Measurements from ENCODE around the gene PEX10. TPM values are rescaled to one million over a fixed set of nuclear protein-coding genes. Genes with fewer than 3 reads are reported as not detected.

Gene PEX10
- total RNA-seq, 2 donors from 2014 or later, result 35.6 TPM

DNA sequence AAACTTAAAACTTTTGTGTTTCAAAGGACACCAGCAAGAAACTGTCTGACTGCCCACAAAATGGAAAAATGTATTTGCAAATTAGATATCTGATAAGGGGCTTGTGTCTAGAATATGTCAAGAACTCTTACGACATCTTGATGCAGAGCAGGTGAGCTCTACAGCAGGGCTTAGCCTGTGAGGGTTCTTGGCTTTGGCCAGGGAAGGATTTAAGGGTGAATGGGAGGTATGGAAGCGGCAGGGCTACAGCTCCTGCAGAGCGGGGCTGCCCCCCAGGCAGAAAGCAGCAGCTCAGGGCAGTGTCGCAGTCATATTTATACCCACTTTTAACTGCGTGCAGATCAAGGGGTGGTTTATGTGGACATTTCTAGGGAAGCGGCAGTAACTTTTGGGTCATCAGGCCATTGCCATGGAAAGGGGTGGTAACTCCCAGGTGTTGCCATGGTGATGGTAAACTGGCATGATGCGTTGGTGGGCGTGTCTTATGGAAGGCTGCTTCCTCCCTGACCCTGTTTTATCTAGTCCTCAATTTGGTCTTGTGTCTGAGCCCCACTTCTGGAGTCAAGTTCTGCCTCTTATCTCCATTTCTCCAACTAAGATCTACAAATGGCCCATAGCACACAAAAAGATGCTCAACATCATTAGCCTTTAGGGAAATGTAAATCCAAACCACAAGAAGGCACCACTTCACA lies 44.2 kb downstream of the PEX10 start:
- TF ChIP-seq, protein P1, sequence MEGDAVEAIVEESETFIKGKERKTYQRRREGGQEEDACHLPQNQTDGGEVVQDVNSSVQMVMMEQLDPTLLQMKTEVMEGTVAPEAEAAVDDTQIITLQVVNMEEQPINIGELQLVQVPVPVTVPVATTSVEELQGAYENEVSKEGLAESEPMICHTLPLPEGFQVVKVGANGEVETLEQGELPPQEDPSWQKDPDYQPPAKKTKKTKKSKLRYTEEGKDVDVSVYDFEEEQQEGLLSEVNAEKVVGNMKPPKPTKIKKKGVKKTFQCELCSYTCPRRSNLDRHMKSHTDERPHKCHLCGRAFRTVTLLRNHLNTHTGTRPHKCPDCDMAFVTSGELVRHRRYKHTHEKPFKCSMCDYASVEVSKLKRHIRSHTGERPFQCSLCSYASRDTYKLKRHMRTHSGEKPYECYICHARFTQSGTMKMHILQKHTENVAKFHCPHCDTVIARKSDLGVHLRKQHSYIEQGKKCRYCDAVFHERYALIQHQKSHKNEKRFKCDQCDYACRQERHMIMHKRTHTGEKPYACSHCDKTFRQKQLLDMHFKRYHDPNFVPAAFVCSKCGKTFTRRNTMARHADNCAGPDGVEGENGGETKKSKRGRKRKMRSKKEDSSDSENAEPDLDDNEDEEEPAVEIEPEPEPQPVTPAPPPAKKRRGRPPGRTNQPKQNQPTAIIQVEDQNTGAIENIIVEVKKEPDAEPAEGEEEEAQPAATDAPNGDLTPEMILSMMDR (conservative IDR thresholded peaks at IDR 0.05), result no peak
- Histone ChIP-seq H3K4me3 (ENCODE audit: low read length) (no peak overlapping the region), H3K27ac (ENCODE audit: low read depth, low read length) (no peak overlapping the region), H3K9ac (ENCODE audit: extremely low read depth, low read length, poor library complexity, severe bottlenecking) (no peak overlapping the region), H3K4me1 (ENCODE audit: control insufficient read depth, insufficient read depth, low read length) (no peaks in the 10 kb centered on the region), H3K36me3 (ENCODE audit: control insufficient read depth, insufficient read depth, low read length) (no peaks in the 10 kb centered on the region), H3K27me3 (ENCODE audit: control insufficient read depth, insufficient read depth, low read length, poor library complexity, severe bottlenecking) (no peaks in the 10 kb centered on the region), H3K9me3 (ENCODE audit: control insufficient read depth, low read length) (peaks cover 8% of the 10 kb centered on the region)
- H3K9me3 Mint-ChIP-seq, result peaks cover 17% of the 10 kb centered on the region
- H3K4me3 Mint-ChIP-seq, result no peak overlapping the region
- H3K36me3 Mint-ChIP-seq (ENCODE audit: low read depth), result peaks cover 37% of the 10 kb centered on the region
- WGBS, 2 experiments (ENCODE audit: insufficient coverage in 1 of 2, insufficient read length in 1 of 2), result 94 to 100% methylated on average over 5 to 8 of the region's 8 CpGs
- no peak overlapping the region for H3K27ac Mint-ChIP-seq
- DNase-seq, result no peak
- H3K27me3 Mint-ChIP-seq (ENCODE audit: insufficient read depth), result no peaks in the 10 kb centered on the region
- no peaks in the 10 kb centered on the region for H3K4me1 Mint-ChIP-seq

DNA sequence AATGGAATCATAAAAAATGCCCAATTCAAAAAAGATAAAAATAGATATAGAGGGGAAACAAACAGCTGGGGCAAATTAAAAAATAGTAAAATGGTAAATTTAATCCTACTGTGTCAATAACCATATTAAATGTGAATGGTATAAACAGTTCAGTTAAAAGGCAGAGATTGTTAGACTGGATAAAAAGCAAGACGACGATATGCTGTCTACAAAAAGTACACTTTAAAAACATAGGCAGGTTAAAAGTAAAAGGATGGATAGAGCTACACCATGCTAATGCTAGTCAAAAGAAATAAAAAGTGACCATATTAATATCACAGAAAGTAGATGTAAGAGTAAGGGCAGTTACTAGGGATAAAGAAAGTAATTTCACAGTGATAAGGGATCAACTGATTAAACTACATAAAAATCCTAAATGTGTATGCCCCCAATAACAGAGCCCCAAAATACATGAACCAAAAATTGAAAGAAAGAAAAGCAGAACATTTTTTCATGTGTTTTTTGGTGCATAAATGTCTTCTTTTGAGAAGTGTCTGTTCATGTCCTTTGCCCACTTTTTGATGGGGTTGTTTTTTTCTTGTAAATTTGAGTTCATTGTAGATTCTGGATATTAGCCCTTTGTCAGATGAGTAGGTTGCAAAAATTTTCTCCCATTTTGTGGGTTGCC lies 48.4 kb downstream of the PEX10 start:
- TF ChIP-seq, protein P1 (conservative IDR thresholded peaks at IDR 0.05), result no peak
- Mint-ChIP-seq H3K4me3 (no peak overlapping the region), H3K27me3 (ENCODE audit: insufficient read depth) (no peaks in the 10 kb centered on the region), H3K4me1 (no peaks in the 10 kb centered on the region), H3K27ac (no peak overlapping the region), H3K36me3 (ENCODE audit: low read depth) (peaks cover 23% of the 10 kb centered on the region), H3K9me3 (peaks cover 25% of the 10 kb centered on the region)
- Histone ChIP-seq H3K27ac (ENCODE audit: low read depth, low read length) (no peak overlapping the region), H3K4me1 (ENCODE audit: control insufficient read depth, insufficient read depth, low read length) (no peaks in the 10 kb centered on the region), H3K9ac (ENCODE audit: extremely low read depth, low read length, poor library complexity, severe bottlenecking) (no peak overlapping the region), H3K4me3 (ENCODE audit: low read length) (no peak overlapping the region), H3K27me3 (ENCODE audit: control insufficient read depth, insufficient read depth, low read length, poor library complexity, severe bottlenecking) (no peaks in the 10 kb centered on the region), H3K36me3 (ENCODE audit: control insufficient read depth, insufficient read depth, low read length) (no peaks in the 10 kb centered on the region), H3K9me3 (ENCODE audit: control insufficient read depth, low read length) (peaks cover 9% of the 10 kb centered on the region)
- no peak for DNase-seq
- 92 to 100% methylated on average over 2 of the region's 2 CpGs for WGBS, 2 experiments (ENCODE audit: insufficient coverage in 1 of 2, insufficient read length in 1 of 2)

DNA sequence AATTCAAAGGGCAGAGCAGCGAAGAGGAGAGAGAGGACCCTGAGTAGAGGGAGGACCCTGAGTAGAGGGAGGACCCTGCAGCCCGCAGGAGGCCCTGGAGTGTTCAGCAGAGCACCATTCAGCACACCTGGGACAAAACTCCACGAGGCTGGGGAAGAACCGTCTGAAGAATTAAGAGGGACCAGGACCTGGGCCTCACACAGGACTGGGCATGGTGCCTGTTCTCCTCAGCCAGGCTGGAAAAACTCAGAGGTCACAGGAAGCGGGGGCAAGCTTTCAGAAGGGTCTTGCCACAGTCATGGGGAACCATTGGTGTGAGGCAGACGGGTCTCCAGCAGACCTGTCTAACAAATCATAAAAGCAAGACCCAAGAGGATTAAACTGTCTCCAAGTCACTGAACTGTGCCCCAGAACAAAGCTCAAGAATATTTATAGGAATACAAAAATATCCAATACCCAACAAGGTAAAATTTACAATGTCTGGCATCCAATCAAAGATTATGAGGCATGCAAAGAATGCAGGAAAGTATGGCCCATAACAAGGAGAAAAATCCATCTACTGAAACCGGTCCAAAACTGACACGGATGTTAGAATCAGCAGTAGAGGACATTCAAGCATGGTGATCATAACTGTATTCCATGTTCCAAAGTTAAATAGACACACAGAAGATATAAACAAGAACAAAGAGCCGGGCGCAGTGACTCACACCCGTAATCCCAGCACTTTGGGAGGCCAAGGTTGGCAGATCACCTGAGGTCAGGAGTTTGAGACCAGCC lies 51.6 kb downstream of the PEX10 start:
- Histone ChIP-seq H3K4me1 (ENCODE audit: control insufficient read depth, insufficient read depth, low read length) (no peaks in the 10 kb centered on the region), H3K4me3 (ENCODE audit: low read length) (no peak overlapping the region), H3K9me3 (ENCODE audit: control insufficient read depth, low read length) (peaks cover 9% of the 10 kb centered on the region), H3K9ac (ENCODE audit: extremely low read depth, low read length, poor library complexity, severe bottlenecking) (no peak overlapping the region), H3K36me3 (ENCODE audit: control insufficient read depth, insufficient read depth, low read length) (no peaks in the 10 kb centered on the region), H3K27me3 (ENCODE audit: control insufficient read depth, insufficient read depth, low read length, poor library complexity, severe bottlenecking) (no peaks in the 10 kb centered on the region), H3K27ac (ENCODE audit: low read depth, low read length) (no peak overlapping the region)
- Mint-ChIP-seq H3K4me1 (no peaks in the 10 kb centered on the region), H3K36me3 (ENCODE audit: low read depth) (peaks cover 5% of the 10 kb centered on the region), H3K4me3 (no peak overlapping the region), H3K27me3 (ENCODE audit: insufficient read depth) (no peaks in the 10 kb centered on the region), H3K27ac (no peak overlapping the region), H3K9me3 (peaks cover 17% of the 10 kb centered on the region)
- WGBS, 2 experiments (ENCODE audit: insufficient coverage in 1 of 2, insufficient read length in 1 of 2), result 88 to 96% methylated on average over 10 to 11 of the region's 11 CpGs
- TF ChIP-seq, protein P1 (conservative IDR thresholded peaks at IDR 0.05), result no peak
- DNase-seq, result no peak
